H1 (cell line): ENCODE results near the gene PKD1L1. TPM values are rescaled to one million over a fixed set of nuclear protein-coding genes. Genes with fewer than 3 reads are reported as not detected.

Source experiments
- CTCF ChIA-PET: fragments of 300-600 bp; sonication (Branson Sonifier 250); formaldehyde crosslinking; loops from one replicate; lab custom pipeline; 2021; ENCODE audit not compliant: partially characterized antibody; lab: Charles Lee
- POLR2A ChIA-PET: fragments of 300-600 bp; sonication (Branson Sonifier 250); formaldehyde crosslinking; loops from one replicate; lab custom pipeline; 2021; ENCODE audit warnings: inconsistent platforms; ENCODE audit not compliant: partially characterized antibody; lab: Charles Lee
- DNase-seq, 2 experiments: peaks; one replicate each; pipeline versions ENCODE4 v3.0.0 to v3.0.0-alpha.2; 2010 to 2022; ENCODE audit warnings: low spot score in 2 of 2, low read depth in 1 of 2, mixed read lengths in 1 of 2
- FAIRE-seq: peaks from 2 replicates; lab custom pipeline; 2011; peaks lifted over from hg19 to GRCh38; lab: Jason Lieb, UNC
- H2AFZ ChIP-seq: 2 replicates; pipeline ENCODE4 v1.8.1; 2012; ENCODE audit warnings: low read length, inconsistent platforms
- H2AK5ac ChIP-seq: 2 replicates; pipeline ENCODE4 v1.6.1; 2013; ENCODE audit warnings: low read depth, low read length
- H2BK120ac ChIP-seq: replicated peaks from 2 replicates; pipeline ENCODE3; 2013; ENCODE audit warnings: low read depth, low read length, inconsistent platforms
- H2BK12ac ChIP-seq: 2 replicates; pipeline ENCODE4 v1.6.1; 2013; ENCODE audit warnings: low read depth, low read length
- H2BK15ac ChIP-seq: 2 replicates; pipeline ENCODE4 v1.6.1; 2013; ENCODE audit warnings: low read length
- H2BK20ac ChIP-seq: 2 replicates; pipeline ENCODE4 v1.6.1; 2013; ENCODE audit warnings: low read length
- H2BK5ac ChIP-seq: 2 replicates; pipeline ENCODE4 v1.6.1; 2013; ENCODE audit warnings: low read depth, low read length
- H3K14ac ChIP-seq: 2 replicates; pipeline ENCODE4 v1.6.1; 2013; ENCODE audit warnings: inconsistent platforms; ENCODE audit not compliant: insufficient read length
- H3K18ac ChIP-seq: 2 replicates; pipeline ENCODE4 v1.6.1; 2013; ENCODE audit warnings: low read length; ENCODE audit errors: extremely low read depth
- H3K23ac ChIP-seq: 2 replicates; pipeline ENCODE4 v1.6.1; 2013; ENCODE audit warnings: inconsistent platforms; ENCODE audit not compliant: insufficient read length
- H3K23me2 ChIP-seq: 2 replicates; pipeline ENCODE4 v1.6.1; 2013; ENCODE audit warnings: low read depth, low read length
- H3K27ac ChIP-seq: 2 replicates; pipeline ENCODE4 v1.6.1; 2011; ENCODE audit warnings: low read depth, low read length, inconsistent platforms
- H3K27me3 ChIP-seq, 4 experiments: replicated peaks in 1 of 4; 1 replicate in 1 of 4; 2 replicates in 3 of 4; pipeline versions ENCODE4 v1.6.1 to v1.8.1; 2011 to 2013; ENCODE audit warnings: low read length in 3 of 4, mild to moderate bottlenecking in 3 of 4, inconsistent platforms in 2 of 4, mixed read lengths in 2 of 4, moderate library complexity in 1 of 4; ENCODE audit not compliant: control insufficient read depth in 3 of 4, insufficient read depth in 3 of 4; ENCODE audit errors: extremely low read depth in 1 of 4
- H3K36me3 ChIP-seq, 4 experiments: 2 replicates each; pipeline versions ENCODE4 v1.6.1 to v1.8.1; 2011 to 2013; ENCODE audit warnings: mild to moderate bottlenecking in 4 of 4, low read length in 3 of 4, moderate library complexity in 2 of 4, control low read depth in 1 of 4, inconsistent platforms in 1 of 4; ENCODE audit not compliant: insufficient read depth in 4 of 4, control insufficient read depth in 2 of 4
- H3K4ac ChIP-seq: replicated peaks from 2 replicates; pipeline ENCODE3; 2013; ENCODE audit warnings: low read length, low read depth, mixed read lengths, inconsistent platforms; ENCODE audit not compliant: insufficient read length
- H3K4me1 ChIP-seq, 4 experiments: replicated peaks in 1 of 4; 1 replicate in 1 of 4; 2 replicates in 3 of 4; pipeline versions ENCODE4 v1.6.1 to v1.8.1; 2011 to 2013; ENCODE audit warnings: low read length in 3 of 4, inconsistent platforms in 2 of 4, mixed read lengths in 1 of 4; ENCODE audit not compliant: insufficient read depth in 4 of 4, control insufficient read depth in 3 of 4
- H3K4me2 ChIP-seq, 2 experiments: 2 replicates each; pipeline versions ENCODE4 v1.6.1 to v1.8.1; 2011 to 2013; ENCODE audit warnings: low read depth in 2 of 2, low read length in 2 of 2, control low read depth in 1 of 2, inconsistent platforms in 1 of 2, mild to moderate bottlenecking in 1 of 2; ENCODE audit not compliant: insufficient read depth in 1 of 2
- H3K4me3 ChIP-seq, 4 experiments: fragments of 200-600, 300-600 bp in 1 of 4; sonication (generic), shearing (Covaris generic), sonication (Bioruptor Twin) in 1 of 4; 2 replicates each; pipeline versions ENCODE4 v1.5.1 to v1.8.1; 2011 to 2016; ENCODE audit warnings: low read length in 4 of 4, low read depth in 3 of 4, control low read depth in 2 of 4, inconsistent platforms in 2 of 4, mild to moderate bottlenecking in 2 of 4, mixed read lengths in 1 of 4, moderate library complexity in 1 of 4; ENCODE audit not compliant: insufficient read depth in 2 of 4; ENCODE audit errors: extremely low read depth in 1 of 4
- H3K56ac ChIP-seq: replicated peaks from 2 replicates; pipeline ENCODE3; 2013; ENCODE audit warnings: low read depth, mild to moderate bottlenecking, mixed read lengths, low read length, inconsistent platforms; ENCODE audit not compliant: insufficient read length
- H3K79me1 ChIP-seq: 2 replicates; pipeline ENCODE4 v1.6.1; 2013; ENCODE audit warnings: low read depth, low read length, control low read depth
- H3K79me2 ChIP-seq, 2 experiments: 2 replicates each; pipeline versions ENCODE4 v1.6.1 to v1.8.1; 2012 to 2013; ENCODE audit warnings: low read length in 2 of 2, mild to moderate bottlenecking in 2 of 2, inconsistent platforms in 1 of 2; ENCODE audit not compliant: insufficient read depth in 2 of 2, control insufficient read depth in 1 of 2
- H3K9ac ChIP-seq, 4 experiments: replicated peaks in 1 of 4; 1 replicate in 1 of 4; 2 replicates in 3 of 4; pipeline versions ENCODE4 v1.6.1 to v1.8.1; 2011 to 2013; ENCODE audit warnings: low read depth in 3 of 4, low read length in 3 of 4, control low read depth in 2 of 4, mild to moderate bottlenecking in 2 of 4, moderate library complexity in 2 of 4, inconsistent platforms in 1 of 4; ENCODE audit errors: extremely low read depth in 1 of 4
- H3K9me3 ChIP-seq, 2 experiments: 2 replicates each; pipeline versions ENCODE4 v1.6.1 to v1.8.1; 2012 to 2013; ENCODE audit warnings: mild to moderate bottlenecking in 2 of 2, moderate library complexity in 2 of 2, control low read depth in 1 of 2, inconsistent platforms in 1 of 2, low read depth in 1 of 2, low read length in 1 of 2, mixed read lengths in 1 of 2; ENCODE audit not compliant: insufficient read depth in 2 of 2
- H4K20me1 ChIP-seq, 2 experiments: replicated peaks in 1 of 2; 2 replicates each; pipeline versions ENCODE3 to v1.8.1; 2011 to 2013; ENCODE audit warnings: inconsistent platforms in 2 of 2, low read length in 2 of 2, mild to moderate bottlenecking in 1 of 2; ENCODE audit not compliant: insufficient read depth in 2 of 2, control insufficient read depth in 1 of 2
- H4K5ac ChIP-seq: 2 replicates; pipeline ENCODE4 v1.6.1; 2013; ENCODE audit warnings: low read length, low read depth, mixed read lengths, inconsistent platforms; ENCODE audit not compliant: insufficient read length
- H4K8ac ChIP-seq: 2 replicates; pipeline ENCODE4 v1.8.0; 2013; ENCODE audit warnings: mild to moderate bottlenecking, moderate library complexity, low read length, inconsistent platforms; ENCODE audit not compliant: insufficient read depth; ENCODE audit errors: extremely low read depth
- H4K91ac ChIP-seq: replicated peaks from 2 replicates; pipeline ENCODE3; 2013; ENCODE audit warnings: low read length, mixed read lengths, inconsistent platforms; ENCODE audit not compliant: insufficient read length
- KDM5A ChIP-seq: fragments of 200-600 bp; IDR thresholded peaks from 2 replicates; pipeline ENCODE4 v1.7.1; 2012; ENCODE audit warnings: mild to moderate bottlenecking, low read length, inconsistent platforms, mixed read lengths
- TCF12 ChIP-seq: IDR thresholded peaks from 2 replicates; pipeline ENCODE4 v1.6.1; 2011; ENCODE audit warnings: low read depth, mild to moderate bottlenecking, low read length
- WGBS, 2 experiments: shearing (Covaris generic) in 1 of 2; methylation state at CpG; one replicate each; pipeline versions ENCODE4 v1.1.6 to v1.1.7; 2013 to 2015; ENCODE audit warnings: low lambda C conversion rate in 2 of 2, mixed read lengths in 2 of 2, inconsistent platforms in 1 of 2, low coverage in 1 of 2, missing lambda C conversion rate in 1 of 2; ENCODE audit not compliant: insufficient replicate concordance in 2 of 2, insufficient coverage in 1 of 2, insufficient read length in 1 of 2; ENCODE audit errors: extremely low coverage in 1 of 2, missing lambda C conversion rate in 1 of 2; 5-methylcytosine and 5-hydroxymethylcytosine counted together
- long read RNA-seq, 2 experiments: library from RNA in 1 of 2; library from capped mRNA in 1 of 2; stranded (forward); transcript quantifications; one replicate each; pipeline ENCODE4 v2.0.0, GENCODE V29; 2021; ENCODE audit warnings: inconsistent platforms in 1 of 2
- polyA minus RNA-seq, 3 experiments: library from RNA; depleted of rRNA, polyadenylated mRNA; stranded (reverse); fragments of >200 nt; gene quantifications; 1 replicate in 2 of 3; 2 replicates in 1 of 3; pipeline ENCODE4 v1.2.3, GENCODE V29; 2011
- polyA plus RNA-seq, 7 experiments: library from polyadenylated mRNA; depleted of rRNA in 3 of 7; stranded (reverse) in 5 of 7; unstranded in 2 of 7; fragments of >200 nt in 5 of 7; fragments of 200-250 nt in 2 of 7; gene quantifications; 1 replicate in 5 of 7; 2 replicates in 1 of 7; 4 replicates in 1 of 7; pipeline versions ENCODE4 v1.2.1 to v1.2.3, GENCODE V29; 2011 to 2013; ENCODE audit warnings: missing spikeins in 2 of 7, mixed read lengths in 2 of 7
- total RNA-seq: library from RNA; stranded (reverse); fragmentation: NEBNext Ultra II Directional; extraction: Animal tissue kit (Norgen Biotek cat#: 25700); gene quantifications from 2 replicates; pipeline ENCODE4 v1.2.1, GENCODE V29; 2021

The PKD1L1 gene
- total RNA-seq (0.22 and 0.25 TPM in 2 replicates), polyA plus RNA-seq (2011; rRNA removed) (0.35 and 0.46 TPM in 2 replicates), polyA minus RNA-seq (2011; rRNA and poly(A)+ RNA removed) (0.24 and 0.91 TPM in 2 replicates)
- 0.12 TPM for polyA plus RNA-seq (2011; cell fraction: cytosol; rRNA removed)
- 0.31 TPM for polyA plus RNA-seq (2011; cell fraction: nucleus; rRNA removed)
- polyA plus RNA-seq (2012, experiment 1 of 2): 0.04 to 0.19 TPM (median 0.09 TPM) in 4 replicates
- polyA plus RNA-seq (2012, experiment 2 of 2): not detected
- polyA plus RNA-seq (2013, experiment 1 of 2): 0.04 TPM
- polyA plus RNA-seq (2013, experiment 2 of 2): 0.04 TPM
- not detected for polyA minus RNA-seq (2011; cell fraction: cytosol; rRNA and poly(A)+ RNA removed)
- polyA minus RNA-seq (2011; cell fraction: nucleus; rRNA and poly(A)+ RNA removed): 1.00 TPM
- long read RNA-seq, experiment 1: 0 reads
- long read RNA-seq, experiment 2, partial matches to known transcripts: 0 of 1 reads
- long read RNA-seq, experiment 2, other reads (novel, unspliced or antisense): 1 of 1 reads

DNA sequence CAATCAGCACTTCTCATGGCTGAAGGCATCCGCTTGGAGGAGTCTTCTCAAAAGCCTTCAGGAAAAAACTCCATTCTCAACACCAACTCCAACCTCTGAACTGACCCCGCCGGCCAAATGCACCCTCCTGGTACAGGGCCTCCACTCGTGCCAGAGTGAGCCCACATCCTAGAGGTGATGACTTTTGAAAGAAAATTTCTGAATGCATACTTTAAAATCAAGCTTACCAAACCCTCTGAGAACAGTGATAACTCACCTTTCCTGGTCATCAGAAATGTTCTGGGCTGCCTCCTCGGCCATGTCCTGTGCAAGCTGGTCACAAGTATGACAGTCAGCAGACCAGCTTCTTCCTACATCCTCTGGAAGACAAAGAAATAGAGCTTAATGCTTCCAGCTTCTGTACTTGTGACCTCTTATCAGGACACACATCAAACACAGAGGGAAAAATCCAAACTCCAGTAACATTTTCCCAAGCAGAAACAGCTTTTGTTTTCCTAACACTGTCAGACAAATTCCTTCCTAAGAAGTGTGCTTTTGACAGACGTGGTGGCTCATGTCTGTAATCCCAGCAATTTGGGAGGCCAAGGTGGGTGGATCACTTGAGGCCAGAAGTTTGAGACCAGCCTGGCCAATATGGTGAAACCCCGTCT lies at the start of gene PKD1L1:
TSS of gene PKD1L1 (minus strand) at position 326 of the 650 bp plus-strand sequence. CDS start at position 300, 26 bp downstream.
- H3K9me3 ChIP-seq: no peaks in the 10 kb centered on the region
- no peaks in the 10 kb centered on the region for H3K27me3 ChIP-seq
- H3K36me3 ChIP-seq: no peaks in the 10 kb centered on the region
- peaks cover 0 to 4% (median 0%) of the 10 kb centered on the region in 4 experiments; a peak in 2 of 7 replicates for H3K4me1 ChIP-seq
- H4K5ac ChIP-seq: no peak within 1 kb of the TSS
- no peak within 1 kb of the TSS for H3K56ac ChIP-seq
- H2AFZ ChIP-seq: no peak within 1 kb of the TSS
- peaks cover 5% of the 10 kb centered on the region; the same call in 1 of the 2 replicates for H3K23me2 ChIP-seq
- 89% methylated on average over 7 of the region's 7 CpGs; no CpG with 5 or more reads in 1 of the 2 experiments for WGBS, 2 experiments
- no peak for DNase-seq
- no peak within 1 kb of the TSS for H3K27ac ChIP-seq
- no peaks in the 10 kb centered on the region for H3K79me2 ChIP-seq
- H4K8ac ChIP-seq: no peak within 1 kb of the TSS
- ChIA-PET CTCF (interaction anchor here (0.7 to 6.8 kb wide), 9 partner anchors 9 to 1162 kb away, joined by 3 to 34 read pairs (median 6); no protein-coding TSS in a partner anchor), POLR2A (interaction anchor here (1.5 kb wide), 1 partner anchor 21 kb away, joined by 5 read pairs; no protein-coding TSS in a partner anchor)
- no peaks in the 10 kb centered on the region for H3K79me1 ChIP-seq
- H2AK5ac ChIP-seq: no peak within 1 kb of the TSS
- no peak within 1 kb of the TSS for H3K9ac ChIP-seq
- H2BK20ac ChIP-seq: no peak within 1 kb of the TSS
- FAIRE-seq: no peak
- no peak within 1 kb of the TSS for H4K91ac ChIP-seq
- no peak within 1 kb of the TSS; the same call in 1 of the 2 replicates for H2BK15ac ChIP-seq
- no peak within 1 kb of the TSS for H3K4me2 ChIP-seq
- H3K4me3 ChIP-seq: no peak within 1 kb of the TSS
- no peak within 1 kb of the TSS for H3K14ac ChIP-seq
- TF ChIP-seq KDM5A: no peak
- no peak for TF ChIP-seq TCF12
- no peak within 1 kb of the TSS for H2BK5ac ChIP-seq
- no peak within 1 kb of the TSS for H3K18ac ChIP-seq
- H2BK120ac ChIP-seq: no peak within 1 kb of the TSS
- H4K20me1 ChIP-seq: peaks cover 0 to 3% of the 10 kb centered on the region in 2 experiments
- no peak within 1 kb of the TSS for H3K23ac ChIP-seq
- no peak within 1 kb of the TSS for H2BK12ac ChIP-seq
- H3K4ac ChIP-seq: no peak within 1 kb of the TSS
